ENCODE measurements around the gene A1BG.

DNA sequence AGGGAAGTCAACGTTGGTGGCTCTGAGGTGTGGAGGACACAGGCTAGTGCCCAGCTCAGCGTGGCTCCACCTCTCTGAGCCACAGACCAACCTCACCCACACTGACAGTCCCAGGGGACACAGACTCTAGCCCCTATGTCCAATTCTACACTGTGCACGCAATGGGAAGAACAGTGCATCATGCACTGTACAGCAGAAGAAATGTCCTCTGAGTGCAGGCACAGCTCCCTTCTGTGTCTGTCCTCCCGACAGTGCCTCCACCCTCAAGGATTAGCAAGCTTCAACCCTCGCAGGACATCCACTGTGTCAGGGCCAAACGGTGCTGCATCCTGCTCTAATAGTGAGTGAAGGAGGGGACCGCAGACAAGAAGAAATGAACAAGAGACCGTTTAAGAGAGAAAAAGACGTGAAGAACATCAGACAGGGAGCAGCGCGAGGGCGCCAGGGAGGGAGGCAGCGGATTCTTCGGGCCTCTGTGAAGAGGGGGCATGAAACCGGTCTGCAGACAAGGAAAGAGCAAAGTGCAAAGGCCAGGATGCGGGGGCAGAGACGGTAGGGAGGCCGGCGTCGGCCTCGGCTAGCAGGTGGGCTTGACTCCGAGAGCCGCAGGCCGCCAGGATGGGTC, 26.9 kb upstream of the A1BG start:
- TF ChIP-seq, protein P1, sequence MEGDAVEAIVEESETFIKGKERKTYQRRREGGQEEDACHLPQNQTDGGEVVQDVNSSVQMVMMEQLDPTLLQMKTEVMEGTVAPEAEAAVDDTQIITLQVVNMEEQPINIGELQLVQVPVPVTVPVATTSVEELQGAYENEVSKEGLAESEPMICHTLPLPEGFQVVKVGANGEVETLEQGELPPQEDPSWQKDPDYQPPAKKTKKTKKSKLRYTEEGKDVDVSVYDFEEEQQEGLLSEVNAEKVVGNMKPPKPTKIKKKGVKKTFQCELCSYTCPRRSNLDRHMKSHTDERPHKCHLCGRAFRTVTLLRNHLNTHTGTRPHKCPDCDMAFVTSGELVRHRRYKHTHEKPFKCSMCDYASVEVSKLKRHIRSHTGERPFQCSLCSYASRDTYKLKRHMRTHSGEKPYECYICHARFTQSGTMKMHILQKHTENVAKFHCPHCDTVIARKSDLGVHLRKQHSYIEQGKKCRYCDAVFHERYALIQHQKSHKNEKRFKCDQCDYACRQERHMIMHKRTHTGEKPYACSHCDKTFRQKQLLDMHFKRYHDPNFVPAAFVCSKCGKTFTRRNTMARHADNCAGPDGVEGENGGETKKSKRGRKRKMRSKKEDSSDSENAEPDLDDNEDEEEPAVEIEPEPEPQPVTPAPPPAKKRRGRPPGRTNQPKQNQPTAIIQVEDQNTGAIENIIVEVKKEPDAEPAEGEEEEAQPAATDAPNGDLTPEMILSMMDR (IDR thresholded peaks at IDR 0.05; ENCODE audit: insufficient read depth, low read length): no peak
- TF ChIP-seq, protein P2, sequence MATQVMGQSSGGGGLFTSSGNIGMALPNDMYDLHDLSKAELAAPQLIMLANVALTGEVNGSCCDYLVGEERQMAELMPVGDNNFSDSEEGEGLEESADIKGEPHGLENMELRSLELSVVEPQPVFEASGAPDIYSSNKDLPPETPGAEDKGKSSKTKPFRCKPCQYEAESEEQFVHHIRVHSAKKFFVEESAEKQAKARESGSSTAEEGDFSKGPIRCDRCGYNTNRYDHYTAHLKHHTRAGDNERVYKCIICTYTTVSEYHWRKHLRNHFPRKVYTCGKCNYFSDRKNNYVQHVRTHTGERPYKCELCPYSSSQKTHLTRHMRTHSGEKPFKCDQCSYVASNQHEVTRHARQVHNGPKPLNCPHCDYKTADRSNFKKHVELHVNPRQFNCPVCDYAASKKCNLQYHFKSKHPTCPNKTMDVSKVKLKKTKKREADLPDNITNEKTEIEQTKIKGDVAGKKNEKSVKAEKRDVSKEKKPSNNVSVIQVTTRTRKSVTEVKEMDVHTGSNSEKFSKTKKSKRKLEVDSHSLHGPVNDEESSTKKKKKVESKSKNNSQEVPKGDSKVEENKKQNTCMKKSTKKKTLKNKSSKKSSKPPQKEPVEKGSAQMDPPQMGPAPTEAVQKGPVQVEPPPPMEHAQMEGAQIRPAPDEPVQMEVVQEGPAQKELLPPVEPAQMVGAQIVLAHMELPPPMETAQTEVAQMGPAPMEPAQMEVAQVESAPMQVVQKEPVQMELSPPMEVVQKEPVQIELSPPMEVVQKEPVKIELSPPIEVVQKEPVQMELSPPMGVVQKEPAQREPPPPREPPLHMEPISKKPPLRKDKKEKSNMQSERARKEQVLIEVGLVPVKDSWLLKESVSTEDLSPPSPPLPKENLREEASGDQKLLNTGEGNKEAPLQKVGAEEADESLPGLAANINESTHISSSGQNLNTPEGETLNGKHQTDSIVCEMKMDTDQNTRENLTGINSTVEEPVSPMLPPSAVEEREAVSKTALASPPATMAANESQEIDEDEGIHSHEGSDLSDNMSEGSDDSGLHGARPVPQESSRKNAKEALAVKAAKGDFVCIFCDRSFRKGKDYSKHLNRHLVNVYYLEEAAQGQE (IDR thresholded peaks at IDR 0.05; ENCODE audit: insufficient replicate concordance, low read depth): no peak
- TF ChIP-seq POLR2AphosphoS5 (IDR thresholded peaks at IDR 0.05; ENCODE audit: low read depth) (no peak), GABPA (IDR thresholded peaks at IDR 0.05; ENCODE audit: low read depth) (no peak)
